Mucosa of descending colon (tissue), 3 donors: ENCODE measurements around the gene CPB2. TPM values are rescaled to one million over a fixed set of nuclear protein-coding genes. Genes with fewer than 3 reads are reported as not detected.

Experiments used
- ATAC-seq: fragments of 200-7000 bp; cut with Tn5 transposase; one replicate; pipeline ENCODE4 v1.9.1; 2020; ENCODE audit warnings: mild to moderate bottlenecking, moderate library complexity
- DNase-seq, 3 donors: peaks; one replicate each; pipeline ENCODE4 v3.0.0-alpha.2; 2020
- H3K36me3 ChIP-seq: fragments of 200-600 bp; one replicate; pipeline ENCODE4 v1.8.0; 2021; ENCODE audit warnings: low read depth, mild to moderate bottlenecking
- H3K4me1 ChIP-seq: fragments of 200-600 bp; one replicate; pipeline ENCODE4 v1.8.0; 2021; ENCODE audit warnings: low read depth, mild to moderate bottlenecking
- H3K4me3 ChIP-seq: fragments of 200-600 bp; one replicate; pipeline ENCODE4 v1.8.0; 2021; ENCODE audit warnings: mild to moderate bottlenecking
- H3K9me3 ChIP-seq: fragments of 200-600 bp; one replicate; pipeline ENCODE4 v1.8.0; 2021; ENCODE audit warnings: mild to moderate bottlenecking
- CTCF ChIP-seq: fragments of 200-600 bp; IDR thresholded peaks from one replicate; pipeline ENCODE4 v1.8.0; 2022; ENCODE audit warnings: antibody characterized with exemption, mild to moderate bottlenecking
- intact Hi-C, 2 donors: fragments of 100-400 bp; cut with DNase I in 1 of 2; cut with micrococcal nuclease in 1 of 2; formaldehyde crosslinking; loops; one replicate each; pipeline versions ENCODE4 v1.11.0 to v1.11.1; 2022; cut with DNase I, micrococcal nuclease
- total RNA-seq, 3 donors: library from RNA; stranded (reverse); fragmentation: NEBNext Ultra II Directional in 2 of 3; extraction: Animal tissue kit (Norgen Biotek cat#: 25700) in 2 of 3; gene quantifications; one replicate each; pipeline versions ENCODE4 v1.2.1 to v1.2.4, GENCODE V29; 2021 to 2023
- donor health status: DM: no; HTN: no; CAD: no; lungs with moderate emphysema.
- donor health status: DM: no; HTN: no; CAD: no.
- donor health status: DM: no; HTN: yes; CAD: no.

Gene CPB2
- total RNA-seq, 3 donors from 2014 or later: not detected

DNA sequence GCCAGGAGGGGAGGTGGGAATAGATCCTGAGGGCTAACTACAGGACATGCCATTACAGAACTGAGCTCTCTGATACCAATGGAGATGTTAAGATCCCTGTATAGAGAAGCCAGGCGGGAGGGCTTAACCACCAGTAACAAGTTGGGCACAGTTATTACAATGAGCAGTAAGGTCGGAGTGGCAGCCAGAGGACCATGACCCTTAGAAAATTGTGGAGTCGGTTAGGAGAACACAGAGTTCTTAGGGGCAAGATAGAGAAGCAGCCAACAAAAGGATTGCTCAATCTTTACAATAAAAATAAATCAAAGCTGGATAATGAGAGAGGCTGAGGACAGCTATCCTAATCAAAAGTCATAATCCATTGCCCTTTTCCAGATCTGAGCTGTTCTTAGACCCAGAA, 10.4 kb downstream of the CPB2 start:
- ATAC-seq: no peak
- H3K4me1 ChIP-seq: no peaks in the 10 kb centered on the region
- no peak for DNase-seq
- TF ChIP-seq CTCF: no peak
- no peak overlapping the region for H3K4me3 ChIP-seq
- intact Hi-C loops: no loop called here
- no peaks in the 10 kb centered on the region for H3K36me3 ChIP-seq
- no peaks in the 10 kb centered on the region for H3K9me3 ChIP-seq

DNA sequence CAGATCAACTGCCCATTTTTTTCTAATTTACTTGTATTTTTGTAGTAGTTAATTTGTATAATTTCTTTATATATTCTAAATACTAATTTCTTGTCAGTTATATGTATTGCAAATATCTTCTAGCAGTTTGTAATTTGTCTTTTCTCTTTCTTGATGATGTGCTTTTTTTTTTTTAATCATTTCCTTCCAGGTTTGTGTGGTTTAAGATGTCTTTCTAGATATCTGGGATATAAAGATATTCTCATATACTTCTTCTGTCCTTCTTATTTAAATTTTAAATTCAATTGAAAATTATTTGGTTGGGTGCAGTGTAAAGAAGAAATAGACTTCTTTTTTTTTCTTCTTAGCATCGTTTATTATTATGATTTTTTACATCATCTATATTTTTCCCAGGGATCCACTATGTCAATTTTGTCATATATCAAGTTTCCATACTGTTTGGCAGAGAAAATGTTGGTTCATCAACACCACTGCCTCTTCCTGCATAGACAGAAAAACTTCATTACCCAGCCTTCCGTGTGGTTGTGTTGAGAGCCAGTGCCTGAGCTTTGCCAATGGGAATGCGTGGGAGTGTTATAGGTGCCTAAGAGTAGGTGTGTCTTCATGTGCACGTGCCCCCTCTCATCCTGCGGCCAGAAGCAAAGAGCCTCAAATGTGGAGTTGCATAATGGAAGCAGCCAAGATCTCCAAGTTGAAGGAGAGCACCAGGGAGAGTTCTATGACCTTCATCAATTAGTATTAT, 15.8 kb downstream of the CPB2 start:
- ATAC-seq (no peak), DNase-seq (no peak)
- no peaks in the 10 kb centered on the region for H3K4me1 ChIP-seq
- H3K36me3 ChIP-seq: no peaks in the 10 kb centered on the region
- H3K4me3 ChIP-seq: no peak overlapping the region
- intact Hi-C loops: no loop called here
- H3K9me3 ChIP-seq: no peaks in the 10 kb centered on the region
- no peak for TF ChIP-seq CTCF

GRCh38 chr13:46087481-46087880, 17.4 kb downstream of the CPB2 start:
- DNase-seq (no peak), ATAC-seq (no peak)
- no peak for TF ChIP-seq CTCF

GRCh38 chr13:46086985-46087384, 17.8 kb downstream of the CPB2 start:
- H3K4me1 ChIP-seq: no peaks in the 10 kb centered on the region
- TF ChIP-seq CTCF: no peak
- ATAC-seq: no peak
- no peaks in the 10 kb centered on the region for H3K36me3 ChIP-seq
- no peaks in the 10 kb centered on the region for H3K9me3 ChIP-seq
- intact Hi-C loops: no loop called here
- no peak overlapping the region for H3K4me3 ChIP-seq
- no peak for DNase-seq

More at GRCh38 chr13:46087481-46087880, 17.4 kb downstream of the CPB2 start:
- Histone ChIP-seq H3K4me3 (no peak overlapping the region), H3K36me3 (no peaks in the 10 kb centered on the region), H3K4me1 (no peaks in the 10 kb centered on the region), H3K9me3 (no peaks in the 10 kb centered on the region)
- intact Hi-C loops: no loop called here

DNA sequence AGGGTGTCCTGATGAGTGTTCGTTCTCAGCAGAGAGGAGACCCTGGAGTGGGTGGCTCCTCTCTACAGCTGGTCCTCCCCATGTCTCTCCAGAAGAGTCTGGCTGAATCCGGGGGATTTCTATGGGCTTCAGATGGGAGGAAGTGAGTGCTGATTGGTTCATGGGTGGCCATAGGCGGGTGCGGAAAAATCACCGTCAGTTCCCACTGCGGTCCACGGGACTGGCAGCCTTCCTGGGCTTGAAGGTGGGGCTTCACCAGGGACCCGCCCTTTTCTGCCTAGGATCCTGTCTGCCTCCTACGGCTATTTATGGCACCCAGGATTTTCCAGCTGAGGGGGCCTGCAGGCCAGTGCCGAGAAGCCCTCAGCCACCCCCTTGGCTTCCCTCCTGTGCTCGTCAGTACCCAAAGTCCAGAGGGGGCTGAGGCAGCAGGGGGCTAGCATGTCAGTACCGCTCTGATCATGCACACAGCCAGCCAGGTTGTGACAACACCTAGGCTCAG, 18.4 kb downstream of the CPB2 start:
- no peak for ATAC-seq
- Histone ChIP-seq H3K4me3 (no peak overlapping the region), H3K4me1 (no peaks in the 10 kb centered on the region), H3K36me3 (no peaks in the 10 kb centered on the region), H3K9me3 (no peaks in the 10 kb centered on the region)
- intact Hi-C loops: no loop called here
- DNase-seq: no peak
- TF ChIP-seq CTCF: no peak
